A204.1 (cell line): Measurements from ENCODE around the gene CCDC136.

Experiments
- FAIRE-seq: peaks from 2 replicates; lab custom pipeline; 2012; peaks lifted over from hg19 to GRCh38; lab: Jason Lieb, UNC

Gene CCDC136

DNA sequence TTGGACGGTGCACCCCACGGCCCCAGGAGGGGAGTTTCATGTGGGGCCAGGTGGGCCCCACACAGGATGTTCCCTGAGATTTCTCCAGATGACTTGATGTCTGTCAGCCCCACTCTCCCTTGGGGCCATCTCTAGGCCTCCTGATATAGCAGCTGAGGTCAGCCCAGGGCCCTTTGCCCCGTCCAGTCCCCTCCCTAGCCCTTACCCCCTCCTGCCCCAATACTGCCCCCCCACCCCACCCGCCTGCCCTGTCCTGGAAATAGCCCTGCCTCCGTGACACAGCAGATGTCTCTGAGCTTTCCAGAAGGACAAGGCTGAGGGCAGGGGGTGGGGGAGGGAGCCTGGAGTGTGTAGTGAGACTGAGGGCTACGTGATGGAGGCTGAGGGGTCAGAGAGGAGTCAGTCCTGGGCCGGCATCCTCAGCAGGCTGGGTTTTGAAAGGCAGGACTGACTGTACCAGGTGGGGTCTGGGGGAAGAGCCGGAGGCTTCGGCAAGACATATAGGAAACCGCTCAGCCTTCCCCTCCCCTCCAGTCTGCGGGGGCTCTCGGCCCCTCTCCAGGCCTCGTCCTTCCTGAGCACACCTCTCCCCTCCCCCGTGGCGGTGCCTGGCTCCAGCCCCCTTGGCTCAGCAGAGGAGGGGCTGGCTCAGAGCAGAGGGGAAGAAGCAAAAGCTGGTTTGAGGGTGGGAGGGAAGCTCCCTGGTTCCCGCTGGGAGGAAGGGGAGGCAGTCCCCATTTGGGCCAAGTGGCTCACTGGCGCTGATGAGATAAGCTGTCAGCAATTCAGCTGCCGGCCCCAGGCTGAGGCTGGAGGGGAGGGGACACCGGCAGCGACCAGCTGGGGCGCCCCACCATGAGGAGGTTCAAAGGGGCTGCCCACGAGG lies 40.5 kb downstream of the CCDC136 start:
- no peak for FAIRE-seq

DNA sequence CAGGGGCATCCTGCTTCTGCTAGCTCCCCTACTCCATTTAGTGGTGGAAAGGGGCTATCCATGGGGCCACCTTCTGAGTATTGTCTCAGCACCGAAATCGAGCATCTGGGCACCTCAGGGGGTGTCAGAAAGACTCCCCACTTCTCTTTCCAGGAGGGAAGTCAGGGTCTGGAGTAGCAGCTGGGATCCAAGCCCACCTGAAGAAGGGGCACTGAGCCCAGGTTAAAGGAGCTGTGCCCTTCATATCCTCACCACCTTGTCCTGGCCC lies 41.0 kb downstream of the CCDC136 start:
- FAIRE-seq: no peak

DNA sequence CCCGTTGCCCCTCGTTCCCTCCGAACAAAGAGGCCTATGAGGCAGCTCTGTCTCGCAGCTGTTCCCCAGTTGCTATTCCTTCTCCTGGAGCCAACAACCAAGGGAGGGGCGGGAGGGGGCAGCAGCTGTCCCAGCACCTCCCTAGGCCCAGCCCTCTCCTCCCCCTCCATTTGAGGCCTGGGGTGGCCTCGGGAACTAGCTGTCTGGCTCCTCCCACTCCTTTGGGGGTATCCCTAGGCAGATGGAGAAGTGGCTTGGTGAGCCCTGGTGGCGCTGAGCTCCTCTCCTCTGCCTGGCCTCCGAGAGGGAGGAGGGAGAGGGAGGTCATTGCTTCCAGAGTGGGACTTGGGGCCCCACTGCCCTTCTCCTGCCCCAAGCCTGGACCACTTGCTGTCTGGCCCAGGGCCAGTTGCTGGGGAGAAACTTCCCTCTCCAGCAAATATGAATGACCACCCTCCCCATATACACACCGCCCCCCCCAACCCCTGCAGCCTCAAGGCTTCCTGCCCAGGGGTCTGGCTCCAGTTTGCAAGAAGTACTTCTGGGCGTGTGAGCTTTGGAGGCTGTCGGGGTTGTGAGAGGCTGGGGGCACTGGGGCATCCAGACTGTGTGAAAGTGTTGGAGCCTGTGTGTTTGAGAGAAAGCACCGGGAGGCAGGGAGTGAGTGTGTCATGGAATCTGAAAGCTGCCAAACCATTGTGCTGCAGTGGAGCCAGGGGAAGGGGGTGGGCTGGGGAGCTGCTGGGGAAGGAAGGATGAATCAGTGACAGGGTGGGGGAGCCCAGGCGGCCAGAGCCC lies 41.6 kb downstream of the CCDC136 start:
- no peak for FAIRE-seq

DNA sequence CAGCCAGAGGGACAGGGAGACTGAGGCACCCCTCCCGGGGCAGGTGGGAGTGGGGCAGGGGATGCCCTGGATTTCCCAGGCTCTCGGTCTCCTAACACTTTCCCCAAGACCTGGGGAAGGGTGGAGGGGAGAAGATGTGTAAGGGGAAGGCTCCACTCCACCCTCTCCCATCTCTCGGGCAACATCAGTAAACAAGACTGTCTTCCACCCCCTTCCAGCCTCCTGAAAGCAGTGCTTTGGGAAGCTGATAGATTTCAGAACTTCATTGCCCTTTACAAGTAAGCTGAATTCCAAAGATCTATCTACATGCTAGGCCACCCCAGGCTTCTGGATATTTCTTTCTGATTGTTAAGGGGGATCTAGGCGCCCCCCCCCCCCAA lies 42.2 kb downstream of the CCDC136 start:
- no peak for FAIRE-seq

DNA sequence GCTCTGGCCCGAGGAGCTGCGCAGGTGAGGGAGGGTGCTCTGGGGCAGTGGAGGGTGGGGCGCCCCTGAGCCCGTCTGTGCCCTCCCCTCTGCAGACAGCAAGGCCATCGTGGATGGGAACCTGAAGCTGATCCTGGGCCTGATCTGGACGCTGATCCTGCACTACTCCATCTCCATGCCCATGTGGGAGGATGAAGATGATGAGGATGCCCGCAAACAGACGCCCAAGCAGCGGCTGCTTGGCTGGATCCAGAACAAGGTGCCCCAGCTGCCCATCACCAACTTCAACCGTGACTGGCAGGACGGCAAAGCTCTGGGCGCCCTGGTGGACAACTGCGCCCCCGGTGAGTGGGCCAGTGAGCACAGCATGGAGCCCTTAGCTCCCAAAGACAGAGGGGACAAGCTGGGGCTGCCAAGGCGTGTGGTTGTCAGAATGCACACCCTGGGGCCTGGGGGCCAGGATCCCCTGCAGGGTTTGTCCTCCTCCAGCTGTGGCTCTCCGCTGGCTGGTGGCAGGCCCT lies 43.5 kb downstream of the CCDC136 start:
- no peak for FAIRE-seq

DNA sequence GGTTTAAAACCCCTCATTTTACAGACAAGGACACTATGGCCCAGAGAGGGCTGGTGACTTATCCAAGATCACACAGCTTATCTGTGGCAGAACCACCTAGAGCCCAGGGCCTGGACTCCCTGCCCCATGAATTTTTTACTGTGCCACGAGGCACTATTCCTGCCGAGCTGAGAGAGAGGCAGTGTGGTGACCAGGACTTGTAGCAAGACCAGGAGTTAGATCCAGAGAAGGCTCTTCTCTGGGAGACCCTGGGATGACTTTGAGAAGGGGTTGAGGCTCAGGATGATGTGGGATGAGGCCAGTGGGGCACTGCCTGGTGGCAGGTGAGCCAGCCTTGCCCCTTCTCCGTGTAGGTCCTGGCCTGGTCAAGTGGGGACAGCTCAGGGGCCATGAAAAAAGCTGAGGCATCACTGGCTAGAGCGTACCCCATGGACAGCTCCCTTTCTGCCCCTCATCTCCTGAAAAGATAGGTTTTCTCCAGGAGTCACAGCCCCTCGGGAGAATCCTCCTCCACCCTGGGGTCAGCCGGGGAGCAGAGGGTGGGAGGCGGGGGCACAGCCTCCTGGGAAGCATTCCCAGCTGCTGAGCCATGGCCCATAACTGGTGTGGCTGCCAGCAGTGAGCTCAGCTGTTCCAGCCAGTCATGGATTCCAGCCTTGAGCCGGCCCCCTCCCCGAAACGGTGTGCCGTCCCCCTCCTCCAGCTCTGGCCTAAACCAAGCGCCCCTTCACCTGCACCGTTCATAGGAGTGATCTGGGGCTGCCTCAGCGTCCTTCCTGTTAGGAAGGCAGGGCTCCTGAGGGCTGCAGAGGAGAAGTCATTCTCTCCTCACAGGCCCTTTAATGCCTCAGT lies 44.2 kb downstream of the CCDC136 start:
- FAIRE-seq: no peak

DNA sequence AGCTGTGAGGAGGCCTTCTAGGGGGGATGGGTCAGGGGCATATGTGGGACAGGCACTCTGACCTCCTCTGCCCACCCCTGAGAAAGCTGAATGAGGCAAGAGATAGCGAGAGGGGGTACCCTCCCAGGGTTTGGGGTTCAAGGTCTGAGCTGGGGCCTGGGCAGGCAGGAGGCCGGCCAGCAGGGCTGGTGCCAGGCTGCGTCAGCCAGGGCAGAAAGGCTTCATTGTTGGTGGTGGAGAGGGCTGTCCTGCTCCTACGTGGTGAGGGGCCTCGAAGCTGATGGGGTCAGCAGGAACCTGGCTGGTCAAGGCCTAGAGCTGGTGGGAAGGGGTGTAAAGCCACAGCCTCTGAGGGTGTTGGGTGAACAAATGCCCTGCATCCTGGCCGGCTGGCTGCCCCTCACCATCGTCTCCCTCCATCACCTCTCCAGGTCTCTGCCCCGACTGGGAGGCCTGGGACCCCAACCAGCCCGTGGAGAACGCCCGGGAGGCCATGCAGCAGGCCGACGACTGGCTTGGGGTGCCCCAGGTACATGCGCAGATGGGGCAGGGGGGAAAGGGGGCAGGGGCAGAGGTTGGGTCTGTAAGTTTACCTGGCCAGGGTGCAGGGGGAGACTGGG lies 45.1 kb downstream of the CCDC136 start:
- FAIRE-seq: no peak

DNA sequence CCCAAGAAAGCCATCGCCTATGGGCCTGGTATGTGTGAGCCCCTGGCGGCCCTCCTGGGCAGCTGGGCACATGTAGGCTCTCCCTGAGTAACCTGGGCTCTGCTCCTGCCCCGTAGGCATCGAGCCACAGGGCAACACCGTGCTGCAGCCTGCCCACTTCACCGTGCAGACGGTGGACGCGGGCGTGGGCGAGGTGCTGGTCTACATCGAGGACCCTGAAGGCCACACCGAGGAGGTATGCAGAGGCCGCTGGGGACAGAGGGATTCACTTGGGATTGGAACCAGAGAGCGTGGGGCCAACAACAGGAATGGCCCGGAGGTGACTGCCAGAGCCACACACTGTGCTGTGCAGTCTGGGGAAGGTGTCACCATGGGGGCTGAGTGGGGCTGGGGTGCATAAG lies 45.8 kb downstream of the CCDC136 start:
- FAIRE-seq: no peak

DNA sequence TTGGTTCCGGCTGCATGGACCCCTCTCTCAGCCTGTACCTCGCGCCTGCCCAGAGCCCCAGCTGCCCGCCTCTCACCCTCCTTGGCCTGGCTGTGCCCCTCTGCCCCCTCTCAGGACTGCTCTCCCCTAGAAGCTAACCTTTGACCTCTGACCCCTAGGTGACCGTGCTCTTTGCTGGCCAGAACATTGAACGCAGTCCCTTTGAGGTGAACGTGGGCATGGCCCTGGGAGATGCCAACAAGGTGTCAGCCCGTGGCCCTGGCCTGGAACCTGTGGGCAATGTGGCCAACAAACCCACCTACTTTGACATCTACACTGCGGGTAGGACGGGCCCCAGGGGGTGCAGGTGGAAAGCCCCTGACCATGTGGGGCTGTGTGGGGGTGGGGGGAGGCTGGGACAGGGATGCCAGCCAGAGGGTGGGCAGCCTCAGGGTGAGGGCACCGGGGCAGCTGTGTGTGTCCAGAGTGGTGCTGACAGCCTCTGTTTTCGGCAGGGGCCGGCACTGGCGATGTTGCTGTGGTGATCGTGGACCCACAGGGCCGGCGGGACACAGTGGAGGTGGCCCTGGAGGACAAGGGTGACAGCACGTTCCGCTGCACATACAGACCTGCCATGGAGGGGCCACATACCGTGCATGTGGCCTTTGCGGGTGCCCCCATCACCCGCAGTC lies 46.5 kb downstream of the CCDC136 start:
- no peak for FAIRE-seq

DNA sequence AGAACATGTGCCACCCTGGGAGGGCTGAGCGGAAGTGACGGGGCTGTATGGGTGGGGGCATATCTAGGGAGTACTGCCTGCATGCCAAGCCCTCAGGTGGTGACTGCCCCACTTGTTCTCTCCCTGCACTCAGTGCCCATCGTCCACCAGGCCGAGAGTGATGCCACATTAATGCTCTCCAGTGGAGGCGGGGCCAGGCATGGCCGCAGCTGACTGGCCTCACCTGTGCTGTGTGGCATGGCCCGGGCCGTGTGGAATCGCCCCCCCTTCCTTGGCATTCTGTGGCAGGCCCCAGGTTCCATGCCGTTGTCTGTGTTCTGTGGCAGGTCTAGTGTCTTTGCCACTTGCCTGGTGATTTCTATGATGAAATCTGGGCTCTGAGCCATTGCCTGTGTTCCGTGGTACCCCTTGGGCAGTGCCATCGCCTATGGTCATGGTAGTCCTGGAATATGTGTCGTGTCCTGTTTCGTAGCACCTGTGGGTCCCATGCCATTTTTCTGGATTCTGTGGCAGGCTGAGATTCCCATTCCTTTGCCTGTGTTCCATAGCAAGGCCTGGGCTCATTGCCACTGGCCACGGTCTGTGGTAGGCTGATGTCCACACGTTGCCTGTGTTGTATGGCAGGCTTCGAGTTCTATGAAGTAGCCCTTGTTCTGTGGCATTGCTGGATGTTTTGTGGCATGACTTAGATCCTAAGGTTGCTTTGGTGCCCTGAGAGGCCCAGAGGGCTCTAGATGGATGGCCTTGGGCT lies 47.4 kb downstream of the CCDC136 start:
- FAIRE-seq: no peak

DNA sequence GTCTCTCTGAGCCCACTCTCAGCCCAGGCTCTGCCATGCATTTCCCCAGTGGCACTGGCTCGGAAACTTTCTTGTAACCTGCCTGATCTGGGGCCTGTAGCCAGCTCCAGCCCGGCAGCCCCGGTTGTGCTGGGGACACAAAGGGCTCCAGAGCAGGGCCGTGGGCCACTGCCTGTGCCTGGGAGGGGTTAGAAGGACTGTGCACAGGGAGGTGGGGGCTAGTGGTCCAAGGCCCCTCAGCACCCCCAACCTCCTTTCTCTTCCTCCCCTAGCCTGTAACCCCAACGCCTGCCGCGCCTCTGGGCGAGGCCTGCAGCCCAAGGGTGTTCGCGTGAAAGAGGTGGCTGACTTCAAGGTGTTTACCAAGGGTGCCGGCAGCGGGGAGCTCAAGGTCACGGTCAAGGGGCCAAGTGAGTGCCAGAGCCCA lies 48.0 kb downstream of the CCDC136 start:
- no peak for FAIRE-seq

DNA sequence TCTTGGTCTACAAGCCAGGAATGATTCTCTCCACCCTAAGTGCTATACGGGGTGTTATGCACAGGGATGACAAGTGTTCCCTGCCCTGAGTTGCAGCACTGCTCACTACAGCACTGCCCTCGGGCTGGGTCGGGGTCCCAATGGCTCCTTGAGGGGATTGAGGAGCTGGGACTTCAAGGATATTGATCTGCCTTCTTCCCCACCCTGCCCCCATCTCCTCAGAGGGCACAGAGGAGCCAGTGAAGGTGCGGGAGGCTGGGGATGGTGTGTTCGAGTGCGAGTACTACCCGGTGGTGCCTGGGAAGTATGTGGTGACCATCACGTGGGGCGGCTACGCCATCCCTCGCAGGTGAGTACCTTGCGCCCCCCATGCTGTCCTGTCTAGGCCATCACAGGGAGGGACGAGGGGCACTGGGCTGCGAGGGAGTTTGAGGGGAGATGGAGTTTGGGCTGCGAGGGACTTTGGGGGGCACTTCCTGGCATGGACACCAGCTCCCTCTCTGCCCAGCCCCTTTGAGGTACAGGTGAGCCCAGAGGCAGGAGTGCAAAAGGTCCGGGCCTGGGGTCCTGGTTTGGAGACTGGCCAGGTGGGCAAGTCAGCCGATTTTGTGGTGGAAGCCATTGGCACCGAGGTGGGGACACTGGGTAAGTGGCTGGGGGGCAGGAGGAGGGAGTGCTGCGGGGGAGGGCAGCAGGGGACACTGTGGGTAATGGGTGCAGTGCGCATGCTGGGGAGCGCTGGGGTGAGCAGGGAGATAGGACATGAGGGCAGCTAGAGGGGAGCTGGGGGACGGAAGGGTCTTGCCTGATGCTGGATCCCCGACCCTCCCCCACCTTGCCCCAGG lies 48.8 kb downstream of the CCDC136 start:
- FAIRE-seq: no peak

DNA sequence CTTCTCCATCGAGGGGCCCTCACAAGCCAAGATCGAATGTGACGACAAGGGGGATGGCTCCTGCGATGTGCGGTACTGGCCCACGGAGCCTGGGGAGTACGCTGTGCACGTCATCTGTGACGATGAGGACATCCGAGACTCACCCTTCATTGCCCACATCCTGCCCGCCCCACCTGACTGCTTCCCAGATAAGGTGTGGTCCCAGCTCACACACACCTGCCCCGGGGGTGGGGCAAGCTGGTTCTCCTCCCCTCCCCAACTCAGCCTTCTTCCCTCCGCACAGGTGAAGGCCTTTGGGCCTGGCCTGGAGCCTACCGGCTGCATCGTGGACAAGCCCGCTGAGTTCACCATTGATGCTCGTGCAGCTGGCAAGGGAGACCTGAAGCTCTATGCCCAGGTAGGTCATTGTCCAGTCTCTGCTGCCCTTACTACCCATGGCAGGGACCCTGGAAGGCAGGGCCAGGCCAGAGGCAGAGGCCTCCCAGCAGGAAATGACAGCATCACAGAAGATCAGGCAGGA lies 49.5 kb downstream of the CCDC136 start:
- FAIRE-seq: no peak

DNA sequence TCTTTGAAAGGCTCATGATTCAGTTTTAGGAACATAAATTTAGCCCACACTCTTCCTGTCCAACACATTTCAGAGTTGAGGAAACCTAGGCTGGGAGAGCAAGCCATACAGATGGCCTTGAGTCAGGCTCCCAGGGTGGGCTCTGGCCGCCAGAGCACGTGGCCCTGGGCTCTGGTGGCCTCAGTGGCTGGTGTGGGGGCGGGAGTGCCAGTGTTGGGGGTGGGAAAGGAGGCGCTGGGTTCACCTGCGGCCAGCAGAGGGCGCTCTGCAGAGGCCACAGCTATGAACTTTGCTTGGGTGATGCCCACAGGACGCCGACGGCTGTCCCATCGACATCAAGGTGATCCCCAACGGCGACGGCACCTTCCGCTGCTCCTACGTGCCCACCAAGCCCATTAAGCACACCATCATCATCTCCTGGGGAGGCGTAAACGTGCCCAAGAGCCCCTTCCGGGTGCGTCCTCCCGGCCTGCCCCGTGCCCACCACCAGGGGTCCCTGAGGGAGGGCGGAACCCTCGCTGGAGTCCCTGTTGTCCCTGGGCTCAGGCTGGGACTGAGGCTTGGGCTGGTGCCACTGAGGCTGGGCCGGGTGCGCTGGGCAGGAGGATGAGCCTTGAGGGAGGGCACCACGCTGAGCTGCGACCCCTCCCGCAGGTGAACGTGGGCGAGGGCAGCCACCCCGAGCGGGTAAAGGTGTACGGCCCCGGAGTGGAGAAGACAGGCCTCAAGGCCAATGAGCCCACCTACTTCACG lies 50.3 kb downstream of the CCDC136 start:
- FAIRE-seq: no peak

DNA sequence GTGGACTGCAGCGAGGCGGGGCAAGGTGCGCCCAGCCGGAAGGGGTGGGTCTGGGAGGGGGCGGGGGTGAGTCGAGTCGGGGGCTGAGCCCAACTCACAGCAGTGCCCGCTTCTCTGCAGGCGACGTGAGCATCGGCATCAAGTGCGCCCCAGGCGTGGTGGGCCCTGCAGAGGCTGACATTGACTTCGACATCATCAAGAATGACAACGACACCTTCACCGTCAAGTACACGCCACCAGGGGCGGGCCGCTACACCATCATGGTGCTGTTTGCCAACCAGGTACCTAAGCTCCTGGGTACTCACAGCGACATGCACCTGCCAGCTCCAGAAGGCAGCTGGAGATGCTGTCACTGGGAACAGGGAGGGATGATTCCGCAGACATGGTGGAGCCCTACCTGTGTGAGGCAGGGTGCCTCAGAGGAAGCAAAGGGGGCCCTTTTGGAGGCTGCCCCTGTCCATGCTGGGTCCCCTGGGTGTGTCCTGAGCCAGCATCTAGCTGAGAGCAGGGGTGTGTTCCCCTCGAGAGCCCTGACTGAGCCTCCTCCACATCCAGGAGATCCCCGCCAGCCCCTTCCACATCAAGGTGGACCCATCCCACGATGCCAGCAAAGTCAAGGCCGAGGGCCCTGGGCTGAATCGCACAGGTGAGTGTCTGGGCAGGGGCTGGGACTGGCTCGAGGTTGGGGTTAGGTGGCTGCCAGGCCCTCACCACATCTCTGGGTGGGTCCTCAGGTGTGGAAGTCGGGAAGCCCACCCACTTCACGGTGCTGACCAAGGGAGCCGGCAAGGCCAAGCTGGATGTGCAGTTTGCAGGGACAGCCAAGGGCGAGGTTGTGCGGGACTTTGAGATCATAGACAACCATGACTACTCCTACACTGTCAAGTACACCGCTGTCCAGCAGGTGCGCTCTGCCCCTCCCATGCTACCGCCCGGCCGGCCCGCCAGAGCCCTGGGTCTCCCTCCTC lies 51.2 kb downstream of the CCDC136 start:
- no peak for FAIRE-seq

DNA sequence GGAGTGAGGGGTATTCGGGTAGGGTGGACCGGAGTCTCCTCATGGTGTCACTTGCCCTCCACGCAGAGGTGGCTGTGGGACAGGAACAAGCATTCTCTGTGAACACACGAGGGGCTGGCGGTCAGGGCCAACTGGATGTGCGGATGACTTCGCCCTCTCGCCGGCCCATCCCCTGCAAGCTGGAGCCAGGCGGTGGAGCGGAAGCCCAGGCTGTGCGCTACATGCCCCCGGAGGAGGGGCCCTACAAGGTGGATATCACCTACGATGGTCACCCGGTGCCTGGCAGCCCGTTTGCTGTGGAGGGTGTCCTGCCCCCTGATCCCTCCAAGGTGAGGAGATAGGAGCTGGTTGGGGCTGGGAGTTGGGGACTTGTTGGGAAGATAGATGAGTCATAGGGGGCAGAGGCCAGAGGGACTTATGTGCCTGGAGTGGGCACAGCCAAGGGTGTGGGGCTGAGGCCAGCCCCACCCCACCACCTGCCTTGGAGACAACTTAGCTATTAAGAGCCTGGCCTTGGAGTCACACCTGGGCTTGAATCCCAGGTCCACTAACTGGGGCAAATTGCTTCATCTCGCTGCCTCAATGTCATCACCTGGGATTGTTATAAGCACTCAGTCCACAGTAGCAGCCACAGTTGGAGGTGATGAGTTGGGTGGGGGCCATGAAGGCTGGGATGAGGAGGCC lies 52.3 kb downstream of the CCDC136 start:
- no peak for FAIRE-seq

DNA sequence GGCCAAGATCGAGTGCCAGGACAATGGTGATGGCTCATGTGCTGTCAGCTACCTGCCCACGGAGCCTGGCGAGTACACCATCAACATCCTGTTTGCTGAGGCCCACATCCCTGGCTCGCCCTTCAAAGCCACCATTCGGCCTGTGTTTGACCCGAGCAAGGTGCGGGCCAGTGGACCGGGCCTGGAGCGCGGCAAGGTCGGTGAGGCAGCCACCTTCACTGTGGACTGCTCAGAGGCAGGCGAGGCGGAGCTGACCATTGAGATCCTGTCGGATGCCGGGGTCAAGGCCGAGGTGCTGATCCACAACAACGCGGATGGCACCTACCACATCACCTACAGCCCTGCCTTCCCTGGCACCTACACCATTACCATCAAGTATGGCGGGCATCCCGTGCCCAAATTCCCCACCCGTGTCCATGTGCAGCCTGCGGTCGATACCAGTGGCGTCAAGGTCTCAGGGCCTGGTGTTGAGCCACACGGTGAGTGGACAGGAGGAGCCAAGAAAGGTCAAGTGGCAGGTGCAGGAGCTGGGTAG lies 53.1 kb downstream of the CCDC136 start:
- FAIRE-seq: no peak
